ENCODE data around the gene GGT1. TPM values are rescaled to one million over a fixed set of nuclear protein-coding genes. Genes with fewer than 3 reads are reported as not detected.

Gene GGT1
- total and polyA plus RNA-seq, 2 of the 8 experiments (the other 6 are each of a cell fraction or from before 2014, with no cell fraction given), result 14.4 to 29.2 TPM

DNA sequence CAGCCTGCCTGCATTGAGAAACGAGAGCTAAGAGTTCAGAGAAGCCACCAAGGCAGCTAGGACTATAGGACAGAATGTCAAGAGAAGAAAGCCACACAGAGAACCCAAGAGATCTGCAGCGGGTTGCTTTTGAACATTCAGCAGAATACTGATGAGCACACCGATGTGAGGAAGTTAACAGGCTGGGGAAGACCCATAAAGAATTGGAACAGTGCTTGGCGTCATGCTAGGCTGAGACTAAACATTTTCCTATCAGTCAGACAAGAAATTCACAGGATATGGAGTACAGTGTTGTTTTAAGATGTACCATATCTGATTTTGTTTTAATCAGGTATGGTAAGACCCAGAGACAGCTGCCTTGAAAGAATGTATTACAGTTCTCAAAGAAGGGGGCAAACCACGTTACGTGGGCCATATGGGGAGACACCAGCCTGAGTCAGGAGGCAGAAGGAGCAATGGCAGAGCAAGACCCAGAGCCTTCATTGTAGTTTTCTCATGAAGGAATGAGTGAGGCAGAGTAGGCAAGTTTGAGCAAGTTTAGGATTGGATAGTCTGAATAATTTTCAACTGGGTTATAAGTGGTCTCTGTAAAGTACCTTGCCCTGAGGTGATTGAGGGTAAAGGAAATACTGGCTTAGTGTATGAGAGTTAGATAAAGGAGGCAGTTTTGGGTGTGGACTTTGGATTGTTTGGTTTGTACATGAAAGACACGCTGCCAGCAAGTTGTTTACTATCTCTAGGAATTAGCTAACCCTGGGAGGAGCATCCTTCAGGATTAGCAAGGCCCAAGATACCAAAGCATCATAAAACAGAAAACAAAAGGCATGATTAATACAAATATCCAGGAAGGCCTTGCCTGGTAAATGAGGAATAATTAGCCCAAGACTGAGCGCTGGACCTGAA lies 24.4 kb upstream of the GGT1 start (continued):
- TF ChIP-seq, protein P1, sequence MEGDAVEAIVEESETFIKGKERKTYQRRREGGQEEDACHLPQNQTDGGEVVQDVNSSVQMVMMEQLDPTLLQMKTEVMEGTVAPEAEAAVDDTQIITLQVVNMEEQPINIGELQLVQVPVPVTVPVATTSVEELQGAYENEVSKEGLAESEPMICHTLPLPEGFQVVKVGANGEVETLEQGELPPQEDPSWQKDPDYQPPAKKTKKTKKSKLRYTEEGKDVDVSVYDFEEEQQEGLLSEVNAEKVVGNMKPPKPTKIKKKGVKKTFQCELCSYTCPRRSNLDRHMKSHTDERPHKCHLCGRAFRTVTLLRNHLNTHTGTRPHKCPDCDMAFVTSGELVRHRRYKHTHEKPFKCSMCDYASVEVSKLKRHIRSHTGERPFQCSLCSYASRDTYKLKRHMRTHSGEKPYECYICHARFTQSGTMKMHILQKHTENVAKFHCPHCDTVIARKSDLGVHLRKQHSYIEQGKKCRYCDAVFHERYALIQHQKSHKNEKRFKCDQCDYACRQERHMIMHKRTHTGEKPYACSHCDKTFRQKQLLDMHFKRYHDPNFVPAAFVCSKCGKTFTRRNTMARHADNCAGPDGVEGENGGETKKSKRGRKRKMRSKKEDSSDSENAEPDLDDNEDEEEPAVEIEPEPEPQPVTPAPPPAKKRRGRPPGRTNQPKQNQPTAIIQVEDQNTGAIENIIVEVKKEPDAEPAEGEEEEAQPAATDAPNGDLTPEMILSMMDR (IDR thresholded peaks at IDR 0.05; ENCODE audit: control extremely low read depth in 1 of 3, insufficient read depth in 1 of 3, low read depth in 1 of 3, low read length in 3 of 3), result no peak

All from H1 (cell line).